HUDEP-2 (cell line): ENCODE measurements around the gene ARL10.

Experiments used
- DNase-seq, 76 experiments: peaks; one replicate each; lab custom pipeline; 2025; ENCODE audit not compliant: unreplicated experiment in 76 of 76; lab: John Stamatoyannopoulos, UW

Gene ARL10

DNA sequence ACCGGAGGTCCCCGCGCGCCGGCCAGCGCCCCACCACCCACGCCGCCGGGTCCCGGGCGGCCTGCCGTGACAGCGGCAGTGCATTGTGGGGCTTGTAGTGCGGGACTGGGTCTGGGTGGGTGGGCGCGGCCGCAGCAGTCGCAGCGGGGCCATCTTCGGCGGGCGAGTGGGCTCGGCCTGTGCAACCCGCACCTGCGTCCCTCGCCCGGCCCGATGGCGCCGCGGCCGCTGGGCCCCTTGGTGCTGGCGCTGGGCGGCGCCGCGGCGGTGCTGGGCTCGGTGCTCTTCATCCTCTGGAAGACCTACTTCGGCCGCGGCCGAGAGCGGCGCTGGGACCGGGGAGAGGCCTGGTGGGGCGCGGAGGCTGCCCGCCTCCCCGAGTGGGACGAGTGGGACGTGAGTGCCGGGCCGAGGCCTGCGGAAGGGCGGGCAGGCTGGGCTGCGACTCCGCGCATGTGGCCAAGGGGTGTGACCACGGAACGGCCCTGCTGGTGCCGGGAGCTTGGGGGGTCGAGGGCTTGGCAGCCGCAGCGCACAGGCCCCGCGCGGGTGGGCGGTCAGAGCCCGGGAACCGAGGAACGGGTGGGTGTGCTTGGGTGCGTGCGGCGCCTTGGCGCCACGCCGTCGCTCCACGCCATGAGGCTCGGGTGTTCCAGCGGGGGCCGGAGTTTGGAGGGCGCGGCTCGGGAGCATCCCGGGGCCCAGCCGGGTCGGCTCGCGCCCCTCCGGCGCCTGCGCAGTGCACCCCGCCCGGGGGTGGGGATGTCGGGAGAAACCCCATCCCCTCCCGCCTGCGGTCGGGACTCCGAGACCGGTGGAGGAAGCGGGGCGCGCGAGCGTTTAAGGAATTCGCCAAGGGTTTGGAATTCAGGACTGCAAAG is at the start of gene ARL10:
Gene ARL10, plus strand, starts transcription at position 137 of the 881 bp plus-strand sequence. Its CDS starts 77 bp downstream, at position 214.
- peak in 9 of 76 experiments; percentile 5 to 45 (median 26) for DNase-seq

DNA sequence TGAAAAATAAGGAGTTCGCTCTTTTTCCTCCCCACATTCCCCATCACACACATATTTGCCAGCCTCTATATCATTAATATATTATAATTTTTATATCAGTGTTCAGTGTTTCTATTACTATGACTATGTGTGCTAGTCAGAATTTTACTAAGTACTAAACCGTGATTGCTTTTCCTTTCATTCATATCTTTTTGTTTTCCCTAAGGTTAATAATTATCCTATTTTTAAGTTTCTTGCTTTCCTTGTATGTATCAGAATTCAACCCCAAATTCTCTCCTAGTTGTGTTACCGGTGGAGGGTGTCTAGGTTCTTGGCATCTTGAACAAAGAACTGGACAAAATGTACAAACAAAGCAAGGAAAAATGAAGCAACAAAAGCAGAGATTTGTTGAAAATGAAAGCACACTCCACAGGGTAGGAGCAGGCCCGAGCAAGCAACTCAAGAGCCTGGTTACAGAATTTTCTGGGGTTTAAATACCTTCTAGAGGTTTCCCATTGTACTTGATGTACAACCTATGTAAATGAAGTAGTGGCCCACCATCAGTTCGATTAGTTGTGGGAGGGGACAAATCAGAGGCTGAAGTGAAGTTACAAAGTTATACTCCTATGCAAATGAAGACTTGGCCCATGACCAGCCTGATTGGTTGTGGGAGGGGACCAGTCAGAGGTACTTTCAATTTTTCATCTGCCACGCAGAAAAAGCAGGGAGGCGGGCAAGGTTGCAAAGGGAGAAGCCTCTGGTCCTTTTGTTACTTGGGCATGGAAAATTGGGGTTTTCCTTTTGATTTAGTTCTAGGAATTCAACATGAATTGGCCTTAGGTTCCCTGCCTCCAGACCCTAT is 47.5 kb upstream of the ARL10 start:
- DNase-seq = no peak

GRCh38 chr5:176319827-176320554 is 45.3 kb upstream of the ARL10 start:
- peak in 2 of 76 experiments; percentile 2 to 3 for DNase-seq

- no peak for DNase-seq
Measured at GRCh38 chr5:176320577-176320976, 44.7 kb upstream of the ARL10 start.

DNA sequence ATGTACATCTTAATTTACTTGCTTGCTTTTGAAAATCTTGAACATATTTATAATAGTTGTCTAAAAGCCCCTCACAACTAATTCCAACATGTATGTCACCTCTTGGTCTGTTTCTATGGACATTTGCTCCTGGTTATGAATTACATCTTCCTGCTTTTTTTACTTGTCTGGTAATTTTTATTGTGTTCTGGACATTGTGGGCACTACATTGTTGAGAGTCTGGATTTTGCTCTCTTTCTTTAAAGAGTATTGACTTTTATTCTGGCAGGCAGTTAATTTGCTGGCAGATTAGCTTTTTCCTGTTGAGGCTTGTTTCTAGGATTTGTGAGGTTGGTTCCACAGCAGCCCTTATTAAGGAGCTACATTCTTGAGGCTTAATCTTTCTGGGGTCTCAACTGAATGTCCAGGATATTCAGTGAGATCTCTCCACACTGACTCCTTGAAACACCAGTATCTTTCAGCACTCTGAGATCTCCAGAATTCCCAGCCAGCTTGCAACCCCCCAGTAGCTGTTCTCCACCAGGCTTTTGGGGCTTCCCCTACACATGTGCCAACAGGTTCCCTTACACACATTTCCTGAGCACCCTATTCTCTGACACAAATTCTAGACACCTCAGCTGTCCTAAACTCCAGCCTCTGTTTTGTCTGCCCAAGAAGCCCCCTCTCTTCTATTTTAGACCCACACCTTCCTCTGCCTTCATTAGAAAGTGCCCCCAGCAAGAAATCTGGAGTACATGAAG is 31.1 kb upstream of the ARL10 start:
- DNase-seq = no peak

- DNase-seq = no peak
Measured at GRCh38 chr5:176337913-176338312, 27.4 kb upstream of the ARL10 start.

GRCh38 chr5:176339304-176339703 is 26.0 kb upstream of the ARL10 start:
- no peak for DNase-seq

DNA sequence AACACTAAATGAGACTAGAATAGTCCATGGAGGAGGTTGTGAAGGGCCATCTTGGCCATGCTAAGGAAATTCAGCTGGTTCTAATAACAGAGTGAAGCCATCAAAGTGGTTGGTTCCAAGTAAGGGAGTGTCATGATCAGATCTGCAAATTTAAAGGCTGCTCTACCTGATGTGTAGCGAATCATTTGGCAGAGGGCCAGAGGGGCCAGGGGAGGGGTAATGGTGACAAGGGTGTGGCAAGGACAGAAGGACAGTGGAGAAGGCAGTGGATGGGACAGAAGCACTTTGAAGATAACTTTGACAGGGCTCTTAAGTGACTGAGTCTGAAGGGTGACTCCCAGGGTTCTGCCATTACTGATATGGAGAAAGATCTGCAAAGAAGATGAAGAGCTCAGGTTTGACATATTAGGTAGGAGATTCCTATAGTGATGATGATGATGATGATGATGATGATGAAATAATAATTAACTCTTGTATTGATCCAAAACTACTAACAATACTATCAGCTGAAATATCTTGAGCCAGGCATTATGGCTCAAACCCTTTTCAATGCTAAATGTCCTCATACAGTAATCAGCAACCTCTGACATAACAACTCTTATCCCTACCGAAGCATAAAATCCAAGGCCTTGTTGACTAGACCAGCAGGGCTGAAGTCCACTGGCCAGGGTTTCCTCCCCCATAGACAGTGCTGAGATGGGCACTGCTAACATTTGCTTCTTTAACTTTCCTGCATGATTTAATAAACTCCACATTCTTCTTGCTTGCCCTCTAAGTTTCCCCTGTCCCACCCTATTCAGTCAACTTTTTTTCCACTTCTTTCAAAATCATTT is 23.7 kb upstream of the ARL10 start:
- peak in 69 of 76 experiments; percentile 10 to 78 (median 46) for DNase-seq

- DNase-seq = no peak
Measured at GRCh38 chr5:176342158-176342483, 23.2 kb upstream of the ARL10 start.

- DNase-seq = no peak
Measured at GRCh38 chr5:176342766-176343458, 22.4 kb upstream of the ARL10 start.

GRCh38 chr5:176350416-176350815 is 14.9 kb upstream of the ARL10 start:
- no peak for DNase-seq

DNA sequence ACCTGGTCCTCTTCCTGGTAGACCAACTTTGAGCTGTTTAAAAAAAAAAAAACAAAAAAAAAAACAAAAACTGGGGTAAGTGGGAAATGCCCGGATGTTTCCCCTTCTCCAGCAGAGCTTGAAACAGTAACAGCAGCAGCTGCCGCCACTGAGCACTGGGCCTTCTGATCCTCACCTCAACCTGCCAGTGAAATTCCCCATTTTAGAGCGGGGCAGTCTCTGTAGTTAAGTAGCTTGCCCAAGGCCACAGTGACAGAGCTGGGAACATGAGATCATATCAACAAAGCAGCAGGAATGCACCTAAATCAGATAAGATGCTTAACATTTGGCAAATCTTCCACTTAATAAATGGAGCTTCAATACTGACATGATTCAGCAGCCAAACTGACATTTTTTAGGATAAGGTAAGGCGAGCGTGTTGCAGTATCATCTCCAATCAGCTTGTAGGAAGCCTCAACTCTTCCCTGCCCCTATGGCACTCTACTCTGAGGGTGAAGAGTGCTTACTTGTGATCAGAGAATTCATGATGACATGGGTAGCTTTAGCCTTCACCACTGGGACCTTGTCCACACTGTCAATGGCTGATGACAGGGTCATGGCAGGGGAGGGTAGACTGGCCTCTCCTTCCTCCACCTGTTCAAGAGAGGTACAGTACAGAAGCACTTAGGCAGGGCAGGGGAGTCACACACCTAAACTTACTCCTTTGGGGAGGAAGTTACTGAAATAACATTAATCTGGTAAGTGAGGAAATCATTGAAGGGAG is 13.0 kb upstream of the ARL10 start:
- no peak for DNase-seq

DNA sequence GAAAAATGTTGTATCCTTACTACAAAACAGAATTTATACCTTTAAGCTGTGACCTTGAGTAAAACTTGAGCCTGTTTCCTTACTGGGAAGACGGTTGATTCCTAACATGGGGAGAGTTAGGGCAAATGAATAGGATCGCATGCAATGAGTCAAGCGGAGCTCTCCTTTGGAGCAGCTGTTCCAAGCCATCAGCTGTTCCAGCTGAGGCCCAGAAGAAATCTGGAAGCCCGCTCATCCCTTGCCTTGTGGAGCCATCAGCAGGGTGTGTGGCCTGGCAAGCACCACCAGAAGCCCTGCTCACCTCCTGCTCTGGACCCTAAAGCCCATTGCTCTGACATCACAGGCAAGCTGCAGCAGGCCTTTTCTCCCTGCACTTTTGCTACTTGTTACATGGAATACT is 11.8 kb upstream of the ARL10 start:
- DNase-seq = no peak

- no peak for DNase-seq
Measured at GRCh38 chr5:176355400-176356178, 9.7 kb upstream of the ARL10 start.

GRCh38 chr5:176356179-176356566 is 9.1 kb upstream of the ARL10 start:
- DNase-seq = no peak

- no peak for DNase-seq
Measured at GRCh38 chr5:176359658-176360057, 5.6 kb upstream of the ARL10 start.

- peak in 2 of 76 experiments; percentile 29 to 33 for DNase-seq
Measured at GRCh38 chr5:176360894-176361436, 4.3 kb upstream of the ARL10 start.
